Fibroblast of villous mesenchyme (primary cell): ENCODE measurements around the gene TAF10. TPM values are rescaled to one million over a fixed set of nuclear protein-coding genes. Genes with fewer than 3 reads are reported as not detected.

Experiments used
- DNase-seq: peaks from one replicate; pipeline ENCODE4 v3.0.0-alpha.2; 2010; ENCODE audit warnings: low read depth
- H3K4me3 ChIP-seq: 2 replicates; pipeline ENCODE4 v1.5.1; 2011; ENCODE audit warnings: low read depth, mild to moderate bottlenecking, low read length
- total RNA-seq: library from RNA; depleted of rRNA; stranded (reverse); fragments of >200 nt; gene quantifications from 2 replicates; pipeline ENCODE4 v1.2.3, GENCODE V29; 2012
- TF ChIP-seq, protein P1 (sequence below): IDR thresholded peaks from 2 replicates; pipeline ENCODE4 v1.5.1; 2012; ENCODE audit warnings: low read depth, mild to moderate bottlenecking, low read length; ENCODE audit not compliant: insufficient read depth

The TAF10 gene
- total RNA-seq, 1 donor: 28.9 TPM

DNA sequence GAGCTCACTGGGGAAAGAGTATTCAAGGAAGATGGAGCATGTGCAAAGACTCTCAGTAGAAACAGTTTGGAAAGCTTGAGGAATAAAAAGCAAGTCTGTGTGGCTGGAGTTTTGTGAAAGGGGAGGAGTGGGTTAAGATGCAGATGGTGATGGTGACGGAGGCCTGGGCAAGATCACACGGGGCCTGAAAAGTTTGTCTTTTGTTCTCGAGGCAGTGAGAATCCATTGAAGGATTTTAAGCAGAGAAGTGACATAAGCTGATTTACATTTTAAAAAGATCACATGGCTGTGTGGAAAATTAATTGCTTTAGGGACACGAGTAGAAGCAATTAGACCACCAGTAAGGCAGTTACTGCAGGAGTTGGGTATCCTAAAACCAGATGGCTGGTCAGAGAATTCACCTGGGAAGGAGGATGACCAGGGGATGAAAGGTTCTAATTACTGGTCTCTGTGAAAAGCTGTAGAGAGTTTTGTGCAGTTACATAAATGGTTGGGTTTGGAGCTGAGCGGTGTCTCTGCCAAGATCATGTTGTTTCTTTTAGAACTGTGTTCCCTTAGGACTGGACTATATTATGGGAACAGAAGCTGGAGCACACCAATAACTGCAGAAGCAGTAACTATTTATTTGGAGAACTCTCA lies 15.7 kb downstream of the TAF10 start:
- no peak for DNase-seq

DNA sequence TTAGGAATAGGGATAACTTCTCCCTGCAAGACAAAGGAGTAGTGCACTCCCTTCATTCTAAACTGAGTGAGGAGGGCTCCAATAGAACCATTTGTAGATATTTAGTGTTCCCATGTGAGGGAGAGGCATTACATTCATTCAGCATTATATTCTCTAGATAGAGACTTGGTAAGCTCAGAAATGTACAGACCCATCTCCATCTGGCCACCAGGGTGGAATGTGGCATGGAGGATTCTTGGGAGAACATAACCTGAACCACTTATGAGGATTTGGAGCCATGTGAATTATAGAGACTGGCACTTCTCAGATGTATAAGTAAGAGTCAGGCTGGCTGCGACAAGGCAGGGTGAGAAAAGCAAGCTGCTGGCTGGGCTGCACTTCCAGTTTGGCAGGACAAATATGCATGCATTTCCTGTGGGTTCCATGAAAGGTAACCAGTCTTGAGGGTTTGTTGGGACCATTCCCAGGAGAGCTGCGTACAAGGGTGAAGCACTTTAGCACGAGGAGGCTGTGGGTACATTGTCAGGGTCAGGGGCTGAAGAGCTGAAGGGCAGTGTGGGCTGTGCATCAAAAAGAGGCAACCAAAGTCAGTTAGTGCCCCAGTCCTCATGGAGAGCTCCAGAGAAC lies 17.8 kb downstream of the TAF10 start:
- no peak overlapping the region for H3K4me3 ChIP-seq
- TF ChIP-seq, protein P1, sequence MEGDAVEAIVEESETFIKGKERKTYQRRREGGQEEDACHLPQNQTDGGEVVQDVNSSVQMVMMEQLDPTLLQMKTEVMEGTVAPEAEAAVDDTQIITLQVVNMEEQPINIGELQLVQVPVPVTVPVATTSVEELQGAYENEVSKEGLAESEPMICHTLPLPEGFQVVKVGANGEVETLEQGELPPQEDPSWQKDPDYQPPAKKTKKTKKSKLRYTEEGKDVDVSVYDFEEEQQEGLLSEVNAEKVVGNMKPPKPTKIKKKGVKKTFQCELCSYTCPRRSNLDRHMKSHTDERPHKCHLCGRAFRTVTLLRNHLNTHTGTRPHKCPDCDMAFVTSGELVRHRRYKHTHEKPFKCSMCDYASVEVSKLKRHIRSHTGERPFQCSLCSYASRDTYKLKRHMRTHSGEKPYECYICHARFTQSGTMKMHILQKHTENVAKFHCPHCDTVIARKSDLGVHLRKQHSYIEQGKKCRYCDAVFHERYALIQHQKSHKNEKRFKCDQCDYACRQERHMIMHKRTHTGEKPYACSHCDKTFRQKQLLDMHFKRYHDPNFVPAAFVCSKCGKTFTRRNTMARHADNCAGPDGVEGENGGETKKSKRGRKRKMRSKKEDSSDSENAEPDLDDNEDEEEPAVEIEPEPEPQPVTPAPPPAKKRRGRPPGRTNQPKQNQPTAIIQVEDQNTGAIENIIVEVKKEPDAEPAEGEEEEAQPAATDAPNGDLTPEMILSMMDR: no peak
- DNase-seq: no peak

More for the DNA sequence above, 15.7 kb downstream of the TAF10 start:
- TF ChIP-seq, protein P1: no peak
- no peak overlapping the region for H3K4me3 ChIP-seq

DNA sequence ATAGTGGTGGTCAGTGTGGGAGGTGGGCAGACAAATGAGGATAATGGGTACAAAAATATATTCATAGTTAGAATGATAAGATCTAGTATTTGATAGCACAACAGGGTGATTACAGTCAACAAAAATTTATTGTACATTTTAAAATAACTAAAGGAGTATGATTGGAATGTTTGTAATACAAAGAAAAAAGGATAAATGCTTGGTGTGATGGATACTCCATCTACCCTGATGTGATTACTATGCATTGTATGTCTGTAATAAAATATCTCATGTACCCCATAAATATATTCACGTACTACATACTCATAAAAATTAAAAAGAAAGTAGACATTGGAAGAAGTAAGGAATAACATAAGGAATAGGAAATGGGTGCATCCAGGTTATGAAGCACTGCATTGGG lies 24.0 kb downstream of the TAF10 start:
- TF ChIP-seq, protein P1: no peak
- DNase-seq: no peak
- H3K4me3 ChIP-seq: no peak overlapping the region

DNA sequence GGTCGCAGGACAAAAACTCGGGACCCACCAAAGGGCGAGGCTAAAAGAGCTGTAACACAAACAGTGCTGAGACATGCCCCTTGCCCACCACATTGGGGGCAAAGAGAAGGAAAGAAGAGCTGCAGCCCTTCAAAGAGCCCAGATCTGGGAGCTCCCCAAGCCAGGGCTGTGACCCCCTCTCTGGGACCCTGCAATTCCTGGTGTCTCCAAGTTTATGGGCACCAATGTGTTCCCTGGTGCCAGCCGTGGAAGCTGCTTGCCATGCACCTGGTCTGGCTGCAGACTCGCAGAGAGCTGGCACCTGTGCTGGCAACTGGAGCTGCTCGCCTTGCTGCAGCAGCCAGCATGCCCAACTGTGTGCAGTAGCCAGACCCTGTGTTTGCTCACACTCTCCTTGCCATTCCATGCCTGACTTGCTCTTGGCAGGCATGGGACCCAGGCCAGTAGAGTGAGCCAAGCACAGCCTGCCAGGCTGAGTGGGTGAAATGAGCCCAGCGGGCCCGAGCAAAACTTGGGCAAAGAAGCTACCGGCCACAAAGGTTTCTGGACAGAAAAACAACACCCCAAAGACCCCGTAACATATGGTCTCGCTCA lies 24.6 kb downstream of the TAF10 start:
- H3K4me3 ChIP-seq: no peak overlapping the region
- TF ChIP-seq, protein P1: no peak
- DNase-seq: no peak

DNA sequence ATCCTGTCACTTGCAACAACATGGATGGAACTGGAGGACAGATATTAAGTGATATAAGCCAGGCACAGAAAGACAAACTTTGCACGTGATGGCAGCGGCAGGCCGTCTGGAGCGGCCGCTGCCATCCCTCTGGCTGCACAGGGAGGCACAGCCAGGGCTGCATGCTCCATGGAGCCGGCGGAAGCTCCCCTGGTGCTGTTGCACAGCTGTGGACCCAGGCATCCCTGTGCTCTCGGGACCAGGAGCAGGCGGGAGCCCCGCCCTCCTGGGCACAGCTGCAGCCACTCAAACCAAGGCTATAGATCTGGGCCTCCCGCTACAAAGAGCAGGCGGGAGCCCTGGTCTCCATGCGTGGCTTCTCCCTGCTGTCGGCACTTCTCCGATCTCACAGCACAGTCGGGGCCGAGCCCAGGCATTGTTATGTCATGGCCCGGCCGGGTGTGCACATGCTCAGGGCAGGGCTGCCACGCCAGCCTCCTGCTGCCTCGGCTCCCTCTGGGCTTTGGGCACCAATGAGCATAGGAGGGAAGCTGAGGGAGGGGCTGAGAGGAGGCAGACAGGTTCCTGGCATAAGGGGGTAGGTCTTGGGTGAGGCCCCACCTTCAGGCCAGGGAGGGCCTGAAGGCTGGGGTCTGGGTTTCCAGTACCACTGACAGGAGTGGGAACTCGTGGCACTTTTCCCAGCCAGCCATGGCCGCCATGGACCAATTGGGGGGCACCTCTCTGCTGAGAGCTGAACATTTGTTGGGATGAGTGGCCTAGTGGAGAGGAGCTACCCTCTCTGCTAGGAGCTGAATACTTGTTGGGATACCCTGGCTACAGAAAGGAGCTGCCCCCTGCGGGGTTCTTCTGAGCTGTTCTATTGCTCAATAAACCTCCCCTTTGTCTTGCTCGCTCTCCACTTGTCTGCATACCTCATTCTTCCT lies 25.3 kb downstream of the TAF10 start:
- DNase-seq: no peak
- TF ChIP-seq, protein P1: no peak
- no peak overlapping the region for H3K4me3 ChIP-seq

DNA sequence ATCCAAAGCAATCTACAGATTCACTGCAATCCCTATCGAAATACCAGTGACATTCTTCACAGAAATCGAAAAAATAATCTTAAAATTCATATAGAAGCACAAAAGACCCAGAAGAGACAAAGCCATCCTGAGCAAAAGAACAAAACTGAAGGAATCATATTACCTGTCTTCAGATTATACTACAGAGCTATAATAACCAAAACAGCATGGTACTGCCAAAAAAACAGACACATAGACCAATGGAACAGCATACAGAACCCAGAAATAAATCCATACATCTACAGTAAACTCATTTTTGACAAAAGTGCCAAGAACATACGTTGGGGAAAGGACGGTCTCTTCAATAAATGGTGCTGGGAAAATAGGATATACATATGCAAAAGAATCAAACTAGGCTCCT lies 27.5 kb downstream of the TAF10 start:
- H3K4me3 ChIP-seq: no peak overlapping the region
- DNase-seq: no peak
- TF ChIP-seq, protein P1: no peak
